CD14-positive monocyte (primary cell): Measurements from ENCODE around the gene AGAP1. TPM values are rescaled to one million over a fixed set of nuclear protein-coding genes. Genes with fewer than 3 reads are reported as not detected.

ENCODE experiments used
- DNase-seq, 3 donors: peaks; one replicate each; pipeline ENCODE4 v3.0.0-alpha.2; 2011 to 2022
- H2AFZ ChIP-seq: 2 replicates; pipeline ENCODE4 v1.6.0; 2012; ENCODE audit warnings: mild to moderate bottlenecking, low read depth, low read length, inconsistent platforms; ENCODE audit not compliant: insufficient read depth, poor library complexity, severe bottlenecking
- H3K27ac ChIP-seq, 2 donors: 1 replicate in 1 of 2; 2 replicates in 1 of 2; pipeline ENCODE4 v1.5.1; 2012 to 2013; ENCODE audit warnings: low read length in 2 of 2, control low read depth in 1 of 2, inconsistent platforms in 1 of 2, low read depth in 1 of 2, mild to moderate bottlenecking in 1 of 2
- H3K27me3 ChIP-seq, 2 donors: one replicate each; pipeline versions ENCODE4 v1.6.0 to v1.6.1; 2011 to 2013; ENCODE audit warnings: low read length in 2 of 2; ENCODE audit not compliant: control insufficient read depth in 2 of 2, insufficient read depth in 2 of 2
- H3K36me3 ChIP-seq, 2 donors: replicated peaks in 1 of 2; 1 replicate in 1 of 2; 2 replicates in 1 of 2; pipeline versions ENCODE4 v1.5.1 to v1.6.1; 2012 to 2013; ENCODE audit warnings: low read length in 2 of 2, control low read depth in 1 of 2, inconsistent platforms in 1 of 2, mild to moderate bottlenecking in 1 of 2; ENCODE audit not compliant: insufficient read depth in 2 of 2, control insufficient read depth in 1 of 2
- H3K4me1 ChIP-seq, 2 donors: 1 replicate in 1 of 2; 2 replicates in 1 of 2; pipeline versions ENCODE4 v1.5.1 to v1.6.1; 2012 to 2013; ENCODE audit warnings: low read length in 2 of 2, control low read depth in 1 of 2, inconsistent platforms in 1 of 2, mild to moderate bottlenecking in 1 of 2, moderate library complexity in 1 of 2; ENCODE audit not compliant: insufficient read depth in 2 of 2, control insufficient read depth in 1 of 2
- H3K4me2 ChIP-seq: replicated peaks from 2 replicates; pipeline ENCODE3; 2012; ENCODE audit warnings: low read length, moderate library complexity, mild to moderate bottlenecking; ENCODE audit not compliant: poor library complexity, severe bottlenecking; ENCODE audit errors: extremely low read depth
- H3K4me3 ChIP-seq, 3 experiments: fragments of 200-600 bp in 1 of 3; sonication (generic) in 1 of 3; replicated peaks in 1 of 3; 1 replicate in 2 of 3; 2 replicates in 1 of 3; pipeline ENCODE4 v1.5.1; 2011 to 2013; ENCODE audit warnings: low read length in 3 of 3, mild to moderate bottlenecking in 3 of 3, control low read depth in 2 of 3, low read depth in 2 of 3, inconsistent platforms in 1 of 3, moderate library complexity in 1 of 3
- H3K79me2 ChIP-seq: 2 replicates; pipeline ENCODE4 v1.6.0; 2012; ENCODE audit warnings: mild to moderate bottlenecking, control low read depth, inconsistent platforms, low read length, moderate library complexity; ENCODE audit not compliant: insufficient read depth
- H3K9ac ChIP-seq: 2 replicates; pipeline ENCODE4 v1.6.0; 2017; ENCODE audit warnings: low read length, mild to moderate bottlenecking; ENCODE audit not compliant: insufficient read depth, poor library complexity, severe bottlenecking
- H3K9me3 ChIP-seq, 2 donors: replicated peaks in 1 of 2; 1 replicate in 1 of 2; 2 replicates in 1 of 2; pipeline versions ENCODE4 v1.5.1 to v1.6.1; 2012 to 2013; ENCODE audit warnings: low read length in 2 of 2, control low read depth in 1 of 2; ENCODE audit not compliant: control insufficient read depth in 1 of 2, insufficient read depth in 1 of 2
- H4K20me1 ChIP-seq: 2 replicates; pipeline ENCODE4 v1.6.0; 2012; ENCODE audit warnings: mild to moderate bottlenecking, low read length, control low read depth, moderate library complexity; ENCODE audit not compliant: insufficient read depth
- H3K27ac Mint-ChIP-seq, 7 donors: one replicate each; pipeline ENCODE4 v1.8.0; 2020; ENCODE audit warnings: mild to moderate bottlenecking in 7 of 7, mixed read lengths in 7 of 7, moderate library complexity in 6 of 7, inconsistent platforms in 2 of 7
- H3K27me3 Mint-ChIP-seq, 3 donors: one replicate each; pipeline ENCODE4 v1.8.0; 2021 to 2022; ENCODE audit warnings: low read depth in 3 of 3, mild to moderate bottlenecking in 3 of 3, mixed read lengths in 3 of 3, moderate library complexity in 3 of 3, inconsistent platforms in 1 of 3
- H3K36me3 Mint-ChIP-seq, 2 donors: one replicate each; pipeline ENCODE4 v1.8.0; 2020; ENCODE audit warnings: mixed read lengths in 2 of 2, inconsistent platforms in 1 of 2, mild to moderate bottlenecking in 1 of 2
- H3K4me1 Mint-ChIP-seq: one replicate; pipeline ENCODE4 v1.8.0; 2020; ENCODE audit warnings: mild to moderate bottlenecking, mixed read lengths
- H3K4me3 Mint-ChIP-seq, 2 donors: one replicate each; pipeline ENCODE4 v1.8.0; 2020; ENCODE audit warnings: mild to moderate bottlenecking in 2 of 2, mixed read lengths in 2 of 2, moderate library complexity in 1 of 2
- H3K9me3 Mint-ChIP-seq, 7 donors: one replicate each; pipeline ENCODE4 v1.8.0; 2020 to 2022; ENCODE audit warnings: mixed read lengths in 7 of 7, mild to moderate bottlenecking in 6 of 7, moderate library complexity in 6 of 7, inconsistent platforms in 2 of 7
- WGBS: methylation state at CpG from one replicate; pipeline ENCODE4 v1.1.5; 2013; ENCODE audit warnings: missing lambda C conversion rate; ENCODE audit not compliant: insufficient coverage; 5-methylcytosine and 5-hydroxymethylcytosine counted together
- intact Hi-C, 2 donors: fragments of 100-400 bp; cut with micrococcal nuclease; formaldehyde crosslinking; loops; one replicate each; pipeline versions ENCODE4 v1.15.0 to v1.15.1; 2023
- polyA plus RNA-seq, 3 donors: library from polyadenylated mRNA; depleted of rRNA in 1 of 3; unstranded in 2 of 3; stranded (reverse) in 1 of 3; fragments of 300-500 nt in 2 of 3; fragments of >200 nt in 1 of 3; fragmentation: Illumina TruSeq in 2 of 3; gene quantifications; 1 replicate in 2 of 3; 2 replicates in 1 of 3; pipeline ENCODE4 v1.2.3, GENCODE V29; 2012 to 2021
- TF ChIP-seq, protein P1 (sequence below): fragments of 200-600 bp; IDR thresholded peaks from one replicate; pipeline ENCODE4 v1.8.0; 2022; ENCODE audit warnings: antibody characterized with exemption, mild to moderate bottlenecking

The AGAP1 gene
- polyA plus RNA-seq, 3 donors = 0.12 TPM; not detected in 2

DNA sequence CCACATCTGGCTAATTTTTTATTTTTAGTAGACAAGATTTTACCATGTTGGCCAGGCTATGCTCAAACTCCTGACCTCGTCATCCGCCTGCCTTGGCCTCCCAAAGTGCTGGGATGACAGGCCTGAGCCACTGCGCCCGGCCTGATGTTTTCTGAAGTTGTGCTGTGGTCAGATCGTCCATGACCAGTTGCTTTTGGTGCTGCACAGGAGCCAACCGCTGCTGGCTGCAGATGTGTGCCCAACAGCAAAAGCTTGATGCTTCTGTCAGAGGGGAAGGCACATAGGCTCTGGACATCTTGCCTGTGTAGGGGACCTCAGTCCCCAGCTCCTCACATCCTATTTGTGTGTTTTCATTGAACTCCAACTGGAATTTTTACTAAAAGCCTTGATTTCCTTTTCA, 218.3 kb downstream of the AGAP1 start:
- Histone ChIP-seq H3K27me3 (no peaks in the 10 kb centered on the region), H3K4me1 (no peaks in the 10 kb centered on the region), H4K20me1 (no peaks in the 10 kb centered on the region), H3K9ac (no peak overlapping the region), H3K27ac (no peak overlapping the region), H2AFZ (no peak overlapping the region), H3K9me3 (no peaks in the 10 kb centered on the region), H3K4me2 (no peak overlapping the region), H3K4me3 (no peak overlapping the region), H3K36me3 (no peaks in the 10 kb centered on the region), H3K79me2 (no peaks in the 10 kb centered on the region)
- 91% methylated on average over 6 of the region's 6 CpGs for WGBS
- intact Hi-C loops = no loop called here
- Mint-ChIP-seq H3K4me1 (no peaks in the 10 kb centered on the region), H3K36me3 (no peaks in the 10 kb centered on the region), H3K27me3 (peaks cover 2 to 8% (median 5%) of the 10 kb centered on the region in 3 donors), H3K9me3 (no peaks in the 10 kb centered on the region), H3K27ac (no peak overlapping the region), H3K4me3 (no peak overlapping the region)
- DNase-seq = no peak
- TF ChIP-seq, protein P1, sequence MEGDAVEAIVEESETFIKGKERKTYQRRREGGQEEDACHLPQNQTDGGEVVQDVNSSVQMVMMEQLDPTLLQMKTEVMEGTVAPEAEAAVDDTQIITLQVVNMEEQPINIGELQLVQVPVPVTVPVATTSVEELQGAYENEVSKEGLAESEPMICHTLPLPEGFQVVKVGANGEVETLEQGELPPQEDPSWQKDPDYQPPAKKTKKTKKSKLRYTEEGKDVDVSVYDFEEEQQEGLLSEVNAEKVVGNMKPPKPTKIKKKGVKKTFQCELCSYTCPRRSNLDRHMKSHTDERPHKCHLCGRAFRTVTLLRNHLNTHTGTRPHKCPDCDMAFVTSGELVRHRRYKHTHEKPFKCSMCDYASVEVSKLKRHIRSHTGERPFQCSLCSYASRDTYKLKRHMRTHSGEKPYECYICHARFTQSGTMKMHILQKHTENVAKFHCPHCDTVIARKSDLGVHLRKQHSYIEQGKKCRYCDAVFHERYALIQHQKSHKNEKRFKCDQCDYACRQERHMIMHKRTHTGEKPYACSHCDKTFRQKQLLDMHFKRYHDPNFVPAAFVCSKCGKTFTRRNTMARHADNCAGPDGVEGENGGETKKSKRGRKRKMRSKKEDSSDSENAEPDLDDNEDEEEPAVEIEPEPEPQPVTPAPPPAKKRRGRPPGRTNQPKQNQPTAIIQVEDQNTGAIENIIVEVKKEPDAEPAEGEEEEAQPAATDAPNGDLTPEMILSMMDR = no peak

DNA sequence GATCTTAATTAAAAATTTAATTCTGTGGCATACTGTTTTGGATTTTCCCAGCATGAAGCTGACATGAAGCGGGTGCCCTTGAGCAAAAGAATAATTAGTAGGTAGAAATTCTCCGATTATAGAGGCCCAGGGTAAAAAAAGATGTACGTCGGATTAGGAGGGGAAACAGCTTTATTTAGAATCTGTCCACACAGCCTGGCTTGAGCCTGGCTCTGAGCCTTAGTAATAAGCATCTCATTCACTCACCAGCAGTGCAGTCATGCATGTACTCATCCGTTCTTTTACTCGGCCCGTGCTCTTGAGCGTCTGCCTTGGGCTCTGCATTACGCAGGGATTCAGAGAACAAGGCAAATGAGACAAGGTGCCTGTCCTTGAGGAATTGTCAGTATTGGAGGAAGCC, 219.3 kb downstream of the AGAP1 start:
- Histone ChIP-seq H3K4me2 (no peak overlapping the region), H3K4me1 (no peaks in the 10 kb centered on the region), H3K36me3 (no peaks in the 10 kb centered on the region), H3K27ac (no peak overlapping the region), H3K9me3 (no peaks in the 10 kb centered on the region), H3K4me3 (no peak overlapping the region), H2AFZ (no peak overlapping the region), H3K79me2 (no peaks in the 10 kb centered on the region), H3K9ac (no peak overlapping the region), H3K27me3 (no peaks in the 10 kb centered on the region), H4K20me1 (no peaks in the 10 kb centered on the region)
- Mint-ChIP-seq H3K36me3 (no peaks in the 10 kb centered on the region), H3K9me3 (no peaks in the 10 kb centered on the region), H3K27me3 (peaks cover 2 to 11% (median 5%) of the 10 kb centered on the region in 3 donors), H3K4me1 (no peaks in the 10 kb centered on the region), H3K27ac (no peak overlapping the region), H3K4me3 (no peak overlapping the region)
- intact Hi-C loops = no loop called here
- DNase-seq = no peak
- TF ChIP-seq, protein P1 = no peak
- WGBS = 98% methylated on average over 8 of the region's 9 CpGs
